B cell (primary cell): ENCODE results near the gene B3GLCT. TPM values are rescaled to one million over a fixed set of nuclear protein-coding genes. Genes with fewer than 3 reads are reported as not detected.

Experiments used
- ATAC-seq: fragments of 200-7000 bp; cut with Tn5 transposase; one replicate; pipeline ENCODE4 v1.10.0; 2021; ENCODE audit warnings: low read depth, mild to moderate bottlenecking, moderate number of reproducible peaks, moderate library complexity
- CTCF ChIA-PET: fragments of 350-600 bp; sonication (Branson Sonifier 250); formaldehyde crosslinking; loops from one replicate; lab custom pipeline; 2021; ENCODE audit warnings: antibody characterized with exemption, inconsistent platforms; lab: Charles Lee
- POLR2A ChIA-PET: fragments of 350-600 bp; sonication (Branson Sonifier 250); formaldehyde crosslinking; loops from one replicate; lab custom pipeline; 2021; ENCODE audit warnings: antibody characterized with exemption; lab: Charles Lee
- DNase-seq: peaks from one replicate; pipeline ENCODE4 v3.0.0; 2013
- H2AFZ ChIP-seq: 2 replicates; pipeline ENCODE4 v1.6.1; 2012; ENCODE audit warnings: mild to moderate bottlenecking, low read depth, low read length; ENCODE audit not compliant: insufficient read depth, poor library complexity, severe bottlenecking
- H3K27ac ChIP-seq, 2 donors: 1 replicate in 1 of 2; 2 replicates in 1 of 2; pipeline ENCODE4 v1.5.1; 2012 to 2013; ENCODE audit warnings: low read length in 2 of 2, mild to moderate bottlenecking in 2 of 2, moderate library complexity in 1 of 2
- H3K27me3 ChIP-seq, 4 experiments: fragments of 200-600 bp in 1 of 4; sonication (generic) in 1 of 4; replicated peaks in 1 of 4; 1 replicate in 2 of 4; 2 replicates in 2 of 4; pipeline versions ENCODE4 v1.6.1 to v1.7.0; 2013 to 2016; ENCODE audit warnings: low read length in 3 of 4, mild to moderate bottlenecking in 2 of 4, mixed read lengths in 1 of 4, moderate library complexity in 1 of 4; ENCODE audit not compliant: insufficient read depth in 4 of 4, control insufficient read depth in 3 of 4; ENCODE audit errors: control extremely low read depth in 1 of 4
- H3K36me3 ChIP-seq, 2 experiments: replicated peaks in 1 of 2; 1 replicate in 1 of 2; 2 replicates in 1 of 2; pipeline versions ENCODE4 v1.6.1 to v1.7.1; 2013; ENCODE audit warnings: low read length in 1 of 2; ENCODE audit not compliant: insufficient read depth in 2 of 2, control insufficient read depth in 1 of 2; ENCODE audit errors: control extremely low read depth in 1 of 2, extremely low read depth in 1 of 2
- H3K4me1 ChIP-seq, 2 donors: fragments of 200-600 bp in 1 of 2; sonication (generic) in 1 of 2; 1 replicate in 1 of 2; 2 replicates in 1 of 2; pipeline versions ENCODE4 v1.5.1 to v1.6.1; 2013 to 2017; ENCODE audit warnings: low read length in 2 of 2; ENCODE audit not compliant: control insufficient read depth in 2 of 2, insufficient read depth in 2 of 2
- H3K4me2 ChIP-seq: replicated peaks from 2 replicates; pipeline ENCODE3; 2012; ENCODE audit warnings: mild to moderate bottlenecking, low read depth, low read length; ENCODE audit not compliant: poor library complexity, severe bottlenecking
- H3K4me3 ChIP-seq, 5 experiments: fragments of 200-600 bp in 1 of 5; sonication (generic) in 1 of 5; 1 replicate in 3 of 5; 2 replicates in 2 of 5; pipeline versions ENCODE4 v1.5.1 to v1.7.0; 2011 to 2016; ENCODE audit warnings: low read length in 4 of 5, mild to moderate bottlenecking in 4 of 5, low read depth in 2 of 5, control low read depth in 1 of 5, moderate library complexity in 1 of 5; ENCODE audit not compliant: insufficient read depth in 1 of 5; ENCODE audit errors: control extremely low read depth in 1 of 5, extremely low read depth in 1 of 5
- H3K79me2 ChIP-seq: fragments of 200-600 bp; sonication (generic); one replicate; pipeline ENCODE4 v1.6.0; 2016; ENCODE audit warnings: low read length; ENCODE audit not compliant: control insufficient read depth, insufficient read depth
- H3K9ac ChIP-seq: fragments of 200-600 bp; sonication (generic); 2 replicates; pipeline ENCODE4 v1.6.1; 2017; ENCODE audit warnings: mild to moderate bottlenecking, low read length, moderate library complexity
- H3K9me3 ChIP-seq, 3 donors: one replicate each; pipeline versions ENCODE4 v1.6.1 to v1.7.1; 2013; ENCODE audit warnings: low read length in 2 of 3; ENCODE audit not compliant: control insufficient read depth in 2 of 3, insufficient read depth in 1 of 3; ENCODE audit errors: control extremely low read depth in 1 of 3
- H4K20me1 ChIP-seq: 2 replicates; pipeline ENCODE4 v1.6.0; 2012; ENCODE audit warnings: mild to moderate bottlenecking, low read length; ENCODE audit not compliant: insufficient read depth, control insufficient read depth, poor library complexity, severe bottlenecking
- H3K27ac Mint-ChIP-seq: one replicate; pipeline ENCODE4 v1.8.0; 2021; ENCODE audit warnings: mixed read lengths
- H3K27me3 Mint-ChIP-seq: one replicate; pipeline ENCODE4 v1.8.0; 2021; ENCODE audit warnings: mixed read lengths
- H3K4me1 Mint-ChIP-seq: one replicate; pipeline ENCODE4 v1.8.0; 2021; ENCODE audit warnings: mixed read lengths
- H3K4me3 Mint-ChIP-seq: one replicate; pipeline ENCODE4 v1.8.0; 2021; ENCODE audit warnings: mixed read lengths
- H3K9me3 Mint-ChIP-seq: one replicate; pipeline ENCODE4 v1.8.0; 2022; ENCODE audit warnings: mixed read lengths; ENCODE audit not compliant: insufficient read depth
- CTCF ChIP-seq: fragments of 200-600 bp; IDR thresholded peaks from one replicate; pipeline ENCODE4 v1.8.0; 2022; ENCODE audit warnings: antibody characterized with exemption, mild to moderate bottlenecking
- EZH2 ChIP-seq: IDR thresholded peaks from 2 replicates; pipeline ENCODE4 v1.6.1; 2012; ENCODE audit warnings: borderline replicate concordance, low read depth, mild to moderate bottlenecking, moderate library complexity, low read length; ENCODE audit not compliant: insufficient read depth, poor library complexity, severe bottlenecking
- WGBS: methylation state at CpG from one replicate; pipeline ENCODE4 v1.1.5; 2013; ENCODE audit warnings: missing lambda C conversion rate; ENCODE audit not compliant: insufficient coverage; 5-methylcytosine and 5-hydroxymethylcytosine counted together
- intact Hi-C: fragments of 100-400 bp; cut with micrococcal nuclease; formaldehyde crosslinking; loops from one replicate; pipeline ENCODE4 v1.10.0; 2022
- polyA plus RNA-seq: library from polyadenylated mRNA; depleted of rRNA; stranded (reverse); fragments of >200 nt; gene quantifications from 2 replicates; pipeline ENCODE4 v1.2.3, GENCODE V29; 2012
- total RNA-seq, 2 donors: library from RNA; stranded (reverse); fragments of 120-200 nt in 1 of 2; gene quantifications; 1 replicate in 1 of 2; 2 replicates in 1 of 2; pipeline versions ENCODE4 v1.2.3 to v1.2.4, GENCODE V29; 2013 to 2022

B3GLCT gene
- total and polyA plus RNA-seq, 2 donors (not counting 1 experiment from before 2014, with no cell fraction given), result 1.4 to 6.2 TPM

- no peak overlapping the region for H3K4me3 ChIP-seq
- H3K79me2 ChIP-seq, result no peaks in the 10 kb centered on the region
- H3K9me3 ChIP-seq, result no peaks in the 10 kb centered on the region
- TF ChIP-seq CTCF, result no peak
- TF ChIP-seq EZH2, result no peak
- intact Hi-C loops, result no loop called here
- Mint-ChIP-seq H3K9me3 (no peaks in the 10 kb centered on the region), H3K4me3 (no peak overlapping the region), H3K27me3 (no peaks in the 10 kb centered on the region), H3K27ac (no peak overlapping the region), H3K4me1 (no peaks in the 10 kb centered on the region)
- ATAC-seq (no peak), DNase-seq (no peak)
- H3K4me2 ChIP-seq, result no peak overlapping the region
- CTCF ChIA-PET, result interaction anchor here (11.2 kb wide), 1 partner anchor 181 kb away, joined by 103 read pairs; no protein-coding TSS in a partner anchor
- no peak overlapping the region for H3K27ac ChIP-seq
- no peaks in the 10 kb centered on the region for H3K36me3 ChIP-seq
- no peak overlapping the region for H2AFZ ChIP-seq
- POLR2A ChIA-PET, result no interaction called here
- no peaks in the 10 kb centered on the region for H3K27me3 ChIP-seq
- no peak overlapping the region for H3K9ac ChIP-seq
- WGBS, result 71% methylated on average over 1 of the region's 2 CpGs
- H3K4me1 ChIP-seq, result no peaks in the 10 kb centered on the region
- no peaks in the 10 kb centered on the region for H4K20me1 ChIP-seq
Measured at GRCh38 chr13:31242367-31242766, 42.6 kb downstream of the B3GLCT start.

GRCh38 chr13:31242916-31243315 lies 43.1 kb downstream of the B3GLCT start:
- Histone ChIP-seq H3K9me3 (no peaks in the 10 kb centered on the region), H3K4me1 (no peaks in the 10 kb centered on the region), H3K27ac (no peak overlapping the region), H3K4me2 (no peak overlapping the region), H3K4me3 (no peak overlapping the region), H2AFZ (no peak overlapping the region), H3K27me3 (no peaks in the 10 kb centered on the region), H3K79me2 (no peaks in the 10 kb centered on the region), H3K9ac (no peak overlapping the region), H3K36me3 (no peaks in the 10 kb centered on the region), H4K20me1 (no peaks in the 10 kb centered on the region)
- intact Hi-C loops, result no loop called here
- POLR2A ChIA-PET, result no interaction called here
- CTCF ChIA-PET, result interaction anchor here (11.2 kb wide), 1 partner anchor 181 kb away, joined by 103 read pairs; no protein-coding TSS in a partner anchor
- no CpG with 5 or more reads among the region's 1 CpG for WGBS
- H3K27me3 Mint-ChIP-seq, result no peaks in the 10 kb centered on the region
- no peak for DNase-seq
- H3K4me1 Mint-ChIP-seq, result no peaks in the 10 kb centered on the region
- H3K9me3 Mint-ChIP-seq, result no peaks in the 10 kb centered on the region
- no peak overlapping the region for H3K4me3 Mint-ChIP-seq
- no peak for ATAC-seq
- TF ChIP-seq CTCF (no peak), EZH2 (no peak)
- H3K27ac Mint-ChIP-seq, result no peak overlapping the region
